Astrocyte of the cerebellum (primary cell): Measurements from ENCODE around the gene SNX21.

Experiments
- DNase-seq: peaks from one replicate; pipeline ENCODE4 v3.0.0-alpha.2; 2011; ENCODE audit warnings: low read depth
- H3K4me3 ChIP-seq: 2 replicates; pipeline ENCODE4 v1.5.1; 2011; ENCODE audit warnings: mild to moderate bottlenecking, low read depth, low read length, moderate library complexity
- CTCF ChIP-seq: IDR thresholded peaks from 2 replicates; pipeline ENCODE4 v1.5.1; 2012; ENCODE audit warnings: low read length, low read depth, moderate library complexity, mild to moderate bottlenecking; ENCODE audit errors: missing control alignments
- in situ Hi-C: cut with HindIII; loops from 2 replicates; pipeline ENCODE4 v1.10.0; 2017; ENCODE audit warnings: low sequenced_read_pairs

SNX21 gene

DNA sequence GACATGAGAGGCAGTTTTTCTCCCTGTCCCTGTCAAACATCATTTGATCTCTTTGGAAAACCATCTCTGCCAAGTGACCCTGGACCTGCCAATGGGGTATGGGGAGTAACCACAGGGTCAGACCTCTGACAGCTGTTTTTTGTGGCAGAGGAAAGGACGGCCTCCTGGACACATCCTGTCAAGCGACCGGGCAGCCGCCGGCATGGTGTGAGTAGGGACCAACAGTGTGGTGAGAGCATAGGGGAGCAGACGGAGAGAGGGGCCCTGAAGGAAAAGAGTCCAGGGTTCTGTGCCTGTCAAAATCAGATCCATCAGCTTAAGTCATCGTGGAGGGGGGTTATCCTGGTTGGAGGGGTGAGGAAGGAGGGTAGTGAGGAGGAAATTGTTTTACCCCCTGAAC is 31.7 kb upstream of the SNX21 start:
- in situ Hi-C loops = no loop called here

DNA sequence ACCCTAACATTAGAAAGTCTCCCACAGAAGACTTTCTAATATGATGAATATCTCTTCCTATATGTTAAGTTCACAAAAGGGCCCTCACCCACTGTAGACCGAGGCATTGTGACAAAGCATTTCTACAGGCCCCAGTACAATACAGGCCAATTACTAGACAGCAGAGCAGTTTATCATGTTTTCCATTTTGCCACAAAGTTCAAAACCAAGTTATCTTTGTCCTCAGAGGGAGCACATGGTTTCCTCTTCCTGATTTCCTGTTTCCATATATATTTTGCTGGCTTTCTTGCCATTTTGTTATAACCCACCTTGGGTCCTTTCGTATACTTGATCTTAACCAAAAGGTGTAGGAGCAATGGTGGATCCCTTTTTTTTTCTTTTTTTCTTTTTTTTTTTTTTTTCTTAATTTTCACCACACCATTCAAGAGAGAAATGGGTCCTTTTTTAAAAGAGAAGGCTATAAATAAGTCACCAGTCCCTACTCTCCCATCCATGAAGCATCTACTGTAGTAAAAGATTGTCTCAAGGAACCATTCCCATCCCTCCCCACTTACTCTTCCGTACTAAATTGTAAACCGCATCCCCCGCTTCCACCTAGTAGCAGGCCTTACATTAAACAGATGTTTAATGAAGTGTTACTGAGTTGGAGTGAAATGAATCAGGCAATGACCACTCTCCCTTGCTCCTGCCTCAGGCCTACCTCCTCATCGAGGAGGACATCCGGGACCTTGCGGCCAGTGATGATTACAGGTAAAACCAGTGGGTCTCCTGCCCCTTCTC is 23.2 kb upstream of the SNX21 start:
- TF ChIP-seq CTCF = no peak
- no peak overlapping the region for H3K4me3 ChIP-seq
- DNase-seq = no peak
- in situ Hi-C loops = no loop called here

More for the DNA sequence above, 31.7 kb upstream of the SNX21 start:
- TF ChIP-seq CTCF = no peak
- no peak overlapping the region for H3K4me3 ChIP-seq
- no peak for DNase-seq

GRCh38 chr20:45812157-45813005 is 21.2 kb upstream of the SNX21 start, which contains the start of gene UBE2C:
Gene UBE2C (plus strand): TSS chr20:45812644. CDS start chr20:45812696, 52 bp downstream.
- in situ Hi-C loops = no loop called here
- H3K4me3 ChIP-seq = peak within 1 kb of the TSS; percentile 76
- DNase-seq = peak; percentile 99
- TF ChIP-seq CTCF = no peak

DNA sequence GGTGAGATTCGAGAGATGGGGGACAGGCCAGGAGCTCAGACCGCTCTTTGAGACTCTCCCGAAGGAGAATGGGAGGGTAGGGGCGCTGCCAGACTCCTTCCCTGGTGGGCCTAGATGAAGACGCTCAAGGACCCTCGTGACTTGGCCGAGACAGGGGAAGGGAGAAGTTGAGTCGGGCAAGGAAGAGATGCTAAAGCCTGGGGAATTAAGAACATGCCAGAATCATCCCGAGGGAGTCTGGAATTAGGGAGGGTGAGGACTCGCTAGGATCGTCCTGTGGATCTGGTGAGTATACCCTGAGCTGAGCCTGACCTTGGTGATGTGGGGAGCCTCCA is 20.6 kb upstream of the SNX21 start:
- DNase-seq = no peak
- in situ Hi-C loops = no loop called here
- TF ChIP-seq CTCF = no peak
- H3K4me3 ChIP-seq = peak overlapping the region; percentile 76

DNA sequence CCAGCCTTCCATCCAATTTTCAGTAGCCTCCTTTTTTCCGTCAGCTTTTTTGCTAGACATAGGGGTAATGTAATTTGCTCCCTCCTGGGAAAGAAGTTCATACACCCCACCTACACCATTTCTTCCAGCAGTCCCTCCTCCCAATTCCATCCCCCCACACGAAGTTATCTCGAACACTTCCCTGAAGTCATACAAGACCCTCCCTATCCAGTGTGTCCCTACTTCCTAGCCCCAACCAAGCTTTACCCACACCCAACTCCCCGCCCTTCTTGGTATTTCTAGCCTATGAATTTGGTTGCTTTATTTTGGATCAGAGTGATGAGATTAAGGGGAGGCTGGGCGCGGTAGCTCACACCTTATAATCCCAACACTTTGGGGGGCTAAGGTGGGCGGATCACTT is 20.1 kb upstream of the SNX21 start:
- H3K4me3 ChIP-seq = peak overlapping the region; percentile 76
- no peak for TF ChIP-seq CTCF
- in situ Hi-C loops = no loop called here
- no peak for DNase-seq

DNA sequence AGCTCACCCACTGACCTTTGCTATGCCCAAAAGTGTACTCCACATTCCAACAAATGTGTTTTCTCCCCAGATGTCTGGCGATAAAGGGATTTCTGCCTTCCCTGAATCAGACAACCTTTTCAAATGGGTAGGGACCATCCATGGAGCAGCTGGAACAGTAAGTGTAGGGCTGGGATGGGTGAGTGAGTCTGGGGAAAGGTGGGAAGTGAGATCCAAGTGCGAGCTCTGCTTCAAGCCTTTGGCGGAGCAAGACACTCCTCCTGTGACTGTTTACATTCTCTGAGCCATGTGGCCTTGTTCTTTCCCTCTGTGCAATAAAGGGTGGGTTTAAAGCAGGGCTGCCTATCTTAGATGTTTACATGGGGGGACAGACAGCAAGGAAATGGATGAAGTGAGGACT is 19.3 kb upstream of the SNX21 start:
- no peak for DNase-seq
- in situ Hi-C loops = no loop called here
- no peak overlapping the region for H3K4me3 ChIP-seq
- no peak for TF ChIP-seq CTCF
